Sigmoid colon (tissue), 7 donors: ENCODE results near the gene CDX2. TPM values are rescaled to one million over a fixed set of nuclear protein-coding genes. Genes with fewer than 3 reads are reported as not detected.

Experiments
- DNase-seq: peaks from one replicate; pipeline ENCODE4 v3.0.0-alpha.2; 2019
- H3K27ac ChIP-seq, 4 donors: fragments of 200-600 bp; sonication (generic); one replicate each; pipeline ENCODE4 v1.5.1; 2016 to 2019; ENCODE audit warnings: mild to moderate bottlenecking in 1 of 4
- H3K27me3 ChIP-seq, 3 donors: fragments of 200-600 bp; sonication (generic); one replicate each; pipeline ENCODE4 v1.5.1; 2019; ENCODE audit warnings: mild to moderate bottlenecking in 1 of 3
- H3K36me3 ChIP-seq, 4 donors: fragments of 200-600 bp; sonication (generic); one replicate each; pipeline ENCODE4 v1.5.1; 2016 to 2019
- H3K4me1 ChIP-seq, 4 donors: fragments of 200-600 bp; sonication (generic); one replicate each; pipeline ENCODE4 v1.5.1; 2017 to 2019
- H3K4me3 ChIP-seq, 4 donors: fragments of 200-600 bp; sonication (generic); one replicate each; pipeline ENCODE4 v1.5.1; 2017 to 2019; ENCODE audit warnings: mild to moderate bottlenecking in 2 of 4, moderate library complexity in 1 of 4
- H3K9me3 ChIP-seq, 4 donors: fragments of 200-600 bp in 3 of 4; sonication (generic) in 3 of 4; one replicate each; pipeline versions ENCODE4 v1.5.1 to v1.6.1; 2013 to 2019
- CTCF ChIP-seq, 4 experiments: fragments of 450-650 bp in 3 of 4; fragments of 200-600 bp in 1 of 4; IDR thresholded peaks; one replicate each; pipeline ENCODE4 v1.5.1; 2016 to 2019; ENCODE audit warnings: antibody characterized with exemption in 4 of 4, mild to moderate bottlenecking in 3 of 4, moderate library complexity in 2 of 4
- EP300 ChIP-seq, 4 donors: sonication (generic); formaldehyde crosslinking; IDR thresholded peaks; one replicate each; pipeline ENCODE4 v1.6.1; 2017; ENCODE audit warnings: antibody characterized with exemption in 4 of 4
- POLR2A ChIP-seq, 2 donors: fragments of 450-650 bp; IDR thresholded peaks; one replicate each; pipeline ENCODE4 v1.6.1; 2016; ENCODE audit warnings: antibody characterized with exemption in 2 of 2, mild to moderate bottlenecking in 2 of 2, moderate library complexity in 2 of 2
- POLR2AphosphoS5 ChIP-seq, 4 donors: sonication (generic); formaldehyde crosslinking; IDR thresholded peaks; one replicate each; pipeline ENCODE4 v1.6.1; 2017; ENCODE audit warnings: antibody characterized with exemption in 4 of 4
- WGBS, 2 donors: extraction: QIAGEN DNeasy Blood & Tissue Kit; methylation state at CpG; one replicate each; pipeline ENCODE4 v1.1.7; 2013; 5-methylcytosine and 5-hydroxymethylcytosine counted together
- intact Hi-C: fragments of 100-400 bp; cut with DNase I; formaldehyde crosslinking; loops from one replicate; pipeline ENCODE4 v1.15.1; 2023
- polyA plus RNA-seq, 3 donors: library from polyadenylated mRNA; stranded (reverse); fragments of 200-250 nt; gene quantifications; one replicate each; pipeline ENCODE4 v1.2.3, GENCODE V29; 2013
- total RNA-seq, 4 donors: library from RNA; depleted of rRNA; stranded (reverse); fragments of >200 nt; gene quantifications; one replicate each; pipeline ENCODE4 v1.1.0, GENCODE V29; 2016
- donor health status: healthy with polysubstance abuse.
- donor health status: Bipolar disorder and iron deficiency.
- donor health status: healthy.

CDX2 gene
- total and polyA plus RNA-seq, 7 donors, result 146 to 220 (median 168) TPM; not detected in 4

DNA sequence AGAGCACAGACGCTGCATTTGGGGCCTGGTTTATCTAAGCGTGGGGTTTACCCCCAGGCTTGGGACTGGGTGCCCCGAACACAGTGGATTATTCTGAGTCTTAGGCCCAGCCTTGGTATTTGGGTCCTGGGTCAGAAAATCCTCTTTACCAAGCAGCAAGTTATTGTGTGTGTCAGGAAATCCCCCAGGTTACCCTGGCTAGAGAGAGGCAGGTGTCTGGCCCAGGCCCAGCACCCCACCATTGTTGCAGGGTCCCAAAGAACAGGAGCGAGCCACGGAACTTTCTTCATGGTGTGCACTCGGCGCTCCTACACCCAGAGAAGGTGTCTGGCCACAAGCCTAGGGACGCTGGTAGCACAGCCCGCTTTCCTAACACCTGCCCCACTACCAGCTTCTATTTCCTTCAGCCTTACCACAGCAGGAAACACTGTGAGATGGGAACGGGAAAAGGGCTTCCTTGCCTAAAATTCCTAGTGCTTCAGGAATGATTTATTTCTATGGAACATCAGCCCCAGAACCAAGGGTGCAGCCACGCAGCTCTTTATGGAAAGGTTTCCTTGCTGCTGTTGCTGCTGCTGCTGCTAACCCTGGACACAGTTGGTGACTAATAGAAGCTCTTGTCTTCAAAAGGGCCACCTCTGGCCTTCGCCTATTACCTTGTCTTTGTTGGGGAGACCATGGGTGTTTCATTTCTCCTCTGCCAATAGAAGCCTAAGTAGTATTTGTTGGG, 7.4 kb upstream of the CDX2 start:
- peaks cover 49 to 99% (median 88%) of the 10 kb centered on the region in 3 donors for H3K27me3 ChIP-seq
- peaks cover 0 to 41% (median 29%) of the 10 kb centered on the region in 4 donors for H3K4me1 ChIP-seq
- H3K4me3 ChIP-seq, result no peak overlapping the region
- no peaks in the 10 kb centered on the region for H3K9me3 ChIP-seq
- 5 to 11% methylated on average over 12 of the region's 12 CpGs for WGBS, 2 donors
- H3K27ac ChIP-seq, result no peak overlapping the region
- H3K36me3 ChIP-seq, result no peaks in the 10 kb centered on the region
- TF ChIP-seq POLR2A (IDR thresholded peaks at IDR 0.05) (no peak), POLR2AphosphoS5 (IDR thresholded peaks at IDR 0.05) (no peak), CTCF (IDR thresholded peaks at IDR 0.05) (no peak), EP300 (IDR thresholded peaks at IDR 0.05) (no peak)
- intact Hi-C loops, result no loop called here
- DNase-seq, result no peak

GRCh38 chr13:27975564-27976361, 6.6 kb upstream of the CDX2 start:
- DNase-seq, result no peak
- Histone ChIP-seq H3K27me3 (peaks cover 49 to 99% (median 88%) of the 10 kb centered on the region in 3 donors), H3K9me3 (no peaks in the 10 kb centered on the region), H3K36me3 (no peaks in the 10 kb centered on the region), H3K4me1 (peaks cover 0 to 40% (median 29%) of the 10 kb centered on the region in 4 donors), H3K27ac (no peak overlapping the region), H3K4me3 (no peak overlapping the region)
- TF ChIP-seq EP300 (IDR thresholded peaks at IDR 0.05) (no peak), POLR2AphosphoS5 (IDR thresholded peaks at IDR 0.05) (no peak), POLR2A (IDR thresholded peaks at IDR 0.05) (no peak), CTCF (IDR thresholded peaks at IDR 0.05) (no peak)
- WGBS, 2 donors, result 2 to 3% methylated on average over 51 of the region's 51 CpGs
- intact Hi-C loops, result no loop called here

DNA sequence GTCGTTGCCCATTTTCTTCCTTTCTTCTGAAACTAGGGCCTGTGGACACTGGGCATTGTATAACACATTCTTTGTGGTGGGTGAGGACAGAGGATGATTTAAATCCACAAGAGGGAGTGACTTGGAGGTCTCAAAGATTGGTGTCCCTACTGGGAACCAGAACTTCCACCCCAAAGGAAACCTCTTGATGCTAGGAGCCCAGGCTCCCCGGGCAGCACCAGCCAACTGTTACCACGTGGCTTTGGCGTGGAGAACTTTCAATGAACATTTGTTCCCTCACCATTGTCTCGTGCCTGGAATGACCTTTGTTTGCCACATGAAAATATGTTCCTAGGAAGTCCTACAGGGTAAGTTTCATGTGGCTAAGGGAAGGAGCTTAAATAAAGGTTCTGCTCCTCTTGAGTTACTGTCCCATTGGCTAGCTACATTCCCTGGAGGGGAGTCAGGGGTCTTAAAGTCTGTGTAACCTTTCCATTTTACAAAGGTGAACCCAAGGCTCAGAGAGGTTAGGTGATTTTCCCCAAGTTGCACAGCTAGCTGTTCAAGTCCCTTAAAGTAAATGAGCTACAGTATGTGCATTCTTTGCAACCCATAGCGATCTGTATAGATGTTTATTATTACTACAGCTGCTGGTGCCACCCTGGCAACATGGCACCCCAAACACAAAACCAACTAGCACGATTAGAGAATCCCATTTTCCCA, 5.0 kb upstream of the CDX2 start:
- peaks cover 48 to 99% (median 91%) of the 10 kb centered on the region in 3 donors for H3K27me3 ChIP-seq
- no peak overlapping the region for H3K27ac ChIP-seq
- DNase-seq, result no peak
- no peak for TF ChIP-seq POLR2AphosphoS5 (IDR thresholded peaks at IDR 0.05)
- no peak for TF ChIP-seq CTCF (IDR thresholded peaks at IDR 0.05)
- TF ChIP-seq POLR2A (IDR thresholded peaks at IDR 0.05), result no peak
- no peak for TF ChIP-seq EP300 (IDR thresholded peaks at IDR 0.05)
- no peak overlapping the region for H3K4me3 ChIP-seq
- peaks cover 0 to 28% (median 15%) of the 10 kb centered on the region in 4 donors for H3K4me1 ChIP-seq
- H3K36me3 ChIP-seq, result no peaks in the 10 kb centered on the region
- WGBS, 2 donors, result 14% methylated on average over 7 of the region's 7 CpGs
- intact Hi-C loops, result no loop called here
- no peaks in the 10 kb centered on the region for H3K9me3 ChIP-seq

DNA sequence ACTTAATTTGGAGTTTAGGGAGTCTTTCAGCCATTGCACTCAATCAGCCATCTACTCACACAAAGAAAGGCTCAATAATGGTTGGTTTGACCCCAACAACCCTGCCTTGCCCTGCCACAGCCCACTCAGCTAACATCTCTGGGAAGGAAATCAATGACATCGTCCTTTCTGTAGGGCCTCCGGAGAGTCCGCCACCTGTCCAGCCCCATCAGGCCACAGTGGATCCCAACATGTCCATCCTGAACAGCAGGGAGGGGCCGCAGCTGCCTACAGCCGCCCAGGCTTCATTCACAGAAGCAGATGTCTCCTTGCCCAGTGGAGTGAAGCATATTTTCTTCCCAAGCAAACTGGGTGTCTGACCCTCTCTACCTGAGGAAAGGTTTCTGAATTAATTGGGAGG, 4.2 kb upstream of the CDX2 start:
- no peaks in the 10 kb centered on the region for H3K36me3 ChIP-seq
- intact Hi-C loops, result no loop called here
- no peak for DNase-seq
- 27 to 34% methylated on average over 5 of the region's 5 CpGs for WGBS, 2 donors
- peaks cover 47 to 99% (median 91%) of the 10 kb centered on the region in 3 donors for H3K27me3 ChIP-seq
- TF ChIP-seq EP300 (IDR thresholded peaks at IDR 0.05), result no peak
- TF ChIP-seq POLR2A (IDR thresholded peaks at IDR 0.05), result no peak
- TF ChIP-seq POLR2AphosphoS5 (IDR thresholded peaks at IDR 0.05), result no peak
- TF ChIP-seq CTCF (IDR thresholded peaks at IDR 0.05), result no peak
- H3K9me3 ChIP-seq, result no peaks in the 10 kb centered on the region
- H3K4me1 ChIP-seq, result peaks cover 0 to 28% (median 18%) of the 10 kb centered on the region in 4 donors
- H3K27ac ChIP-seq, result no peak overlapping the region
- no peak overlapping the region for H3K4me3 ChIP-seq
